ENCODE results near the gene SCAPER. TPM values are rescaled to one million over a fixed set of nuclear protein-coding genes. Genes with fewer than 3 reads are reported as not detected.

The SCAPER gene
- total and polyA plus RNA-seq, 2 of the 4 experiments (the other 2 are of a cell fraction), result 2.9 to 9.7 TPM

DNA sequence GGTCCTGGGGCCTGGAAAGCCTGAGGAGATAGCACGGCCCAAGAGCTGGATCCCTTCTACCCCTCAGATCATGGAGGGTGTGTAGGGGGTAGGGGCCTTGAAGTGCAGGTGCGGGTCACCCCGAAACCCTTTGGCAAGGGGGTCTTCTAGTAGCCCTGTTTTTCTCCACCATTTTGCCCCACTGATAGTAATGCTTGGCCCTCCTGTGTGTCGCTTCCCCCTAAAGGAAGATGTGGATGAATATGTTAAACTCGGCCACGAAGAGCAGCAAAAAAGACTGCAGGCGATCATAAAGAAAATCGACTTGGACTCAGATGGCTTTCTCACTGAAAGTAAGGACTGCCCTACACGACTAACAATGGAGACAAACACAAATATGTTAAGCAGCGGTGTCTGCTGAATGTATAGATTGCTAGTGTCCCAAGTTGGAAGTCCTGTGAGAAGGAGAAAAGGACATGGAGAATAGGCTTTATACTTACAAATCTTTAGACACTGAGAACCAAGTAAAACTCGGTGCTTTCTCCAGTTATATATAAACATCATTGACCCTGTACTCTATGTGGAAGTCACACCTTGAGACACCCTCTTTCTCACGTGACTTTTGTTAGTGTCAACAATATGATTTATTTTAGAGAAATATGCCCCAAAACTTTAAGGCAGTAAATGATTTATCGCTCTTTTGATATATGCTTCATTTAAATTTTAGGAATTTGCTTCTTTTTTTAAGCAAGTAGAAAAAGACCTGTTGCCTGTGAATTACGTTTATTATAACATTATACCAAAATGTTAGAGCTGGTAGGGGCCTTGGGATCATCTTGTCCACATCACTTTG is 27.2 kb upstream of the SCAPER start:
- Histone ChIP-seq H3K4me1 (ENCODE audit: control insufficient read depth, insufficient read depth, low read length) (0 out of 2 replicates have a peak, but pooled peaks cover 3% of the 10 kb centered on the region), H2AK9ac (replicated peaks; ENCODE audit: low read depth, low read length, poor library complexity) (peak overlapping the region; percentile 92), H3K9me1 (ENCODE audit: insufficient read depth, low read length) (no peaks in the 10 kb centered on the region), H3K4ac (ENCODE audit: low read depth, low read length) (peak overlapping the region; percentile 9), H4K8ac (ENCODE audit: low read depth in 2 of 2, low read length in 2 of 2) (peak overlapping the region; percentile 23 to 64; a peak in 3 of 4 replicates), H3K4me2 (ENCODE audit: low read depth, low read length) (peak overlapping the region; percentile 91), H4K20me1 (ENCODE audit: insufficient read depth, low read length) (no peaks in the 10 kb centered on the region), H4K91ac (ENCODE audit: insufficient read depth, low read depth, low read length) (no peak overlapping the region), H4K5ac (ENCODE audit: low read depth, low read length) (no peak overlapping the region), H3K79me1 (ENCODE audit: low read depth in 1 of 2, low read length in 2 of 2) (peaks cover 11 to 18% of the 10 kb centered on the region in 2 experiments), H2BK15ac (ENCODE audit: low read depth, low read length) (no peak overlapping the region), H2AK5ac (ENCODE audit: low read depth, low read length) (no peak overlapping the region), H3K23ac (ENCODE audit: low read depth, low read length) (peak overlapping the region; percentile 63), H3K9me3 (ENCODE audit: control insufficient read depth, insufficient read depth, low read length) (no peaks in the 10 kb centered on the region), H2BK120ac (ENCODE audit: low read depth, low read length) (0 out of 2 replicates have a peak overlapping the region, but pooled peaks have one; percentile 1), H2AFZ (replicated peaks; ENCODE audit: low read length, poor library complexity) (peak overlapping the region; percentile 99), H3K4me3 (ENCODE audit: insufficient read depth, low read depth, low read length) (peak overlapping the region; percentile 69), H2BK20ac (ENCODE audit: low read depth, low read length) (no peak overlapping the region), H3K56ac (ENCODE audit: extremely low read depth, insufficient read depth, low read length) (peak overlapping the region; percentile 8; the same call in 1 of the 2 replicates), H3K27me3 (ENCODE audit: control insufficient read depth, insufficient read depth, low read length) (no peaks in the 10 kb centered on the region), H2BK5ac (ENCODE audit: low read depth, low read length, poor library complexity, severe bottlenecking) (no peak overlapping the region), H3K14ac (replicated peaks; ENCODE audit: low read depth, low read length) (peak overlapping the region; percentile 48), H3K27ac (ENCODE audit: insufficient read depth, low read length) (peak overlapping the region; percentile 30), H3K18ac (ENCODE audit: low read depth, low read length) (no peak overlapping the region), H3K36me3 (ENCODE audit: control insufficient read depth, insufficient read depth, low read length) (peaks cover 7% of the 10 kb centered on the region), H3K9ac (ENCODE audit: low read depth, low read length) (peak overlapping the region; percentile 96)
- no CpG with 5 or more reads among the region's 14 CpGs for WGBS, 2 experiments (ENCODE audit: extremely low coverage in 2 of 2, insufficient read length in 1 of 2)
- no peak for TF ChIP-seq MAZ (IDR thresholded peaks at IDR 0.05; ENCODE audit: borderline replicate concordance, low read depth, low read length)
- TF ChIP-seq, protein P1, sequence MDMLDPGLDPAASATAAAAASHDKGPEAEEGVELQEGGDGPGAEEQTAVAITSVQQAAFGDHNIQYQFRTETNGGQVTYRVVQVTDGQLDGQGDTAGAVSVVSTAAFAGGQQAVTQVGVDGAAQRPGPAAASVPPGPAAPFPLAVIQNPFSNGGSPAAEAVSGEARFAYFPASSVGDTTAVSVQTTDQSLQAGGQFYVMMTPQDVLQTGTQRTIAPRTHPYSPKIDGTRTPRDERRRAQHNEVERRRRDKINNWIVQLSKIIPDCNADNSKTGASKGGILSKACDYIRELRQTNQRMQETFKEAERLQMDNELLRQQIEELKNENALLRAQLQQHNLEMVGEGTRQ (IDR thresholded peaks at IDR 0.05; ENCODE audit: low read depth, low read length), result peak; percentile 3; the same call in 1 of the 2 replicates
- dilution Hi-C loops (cut with HindIII; ENCODE audit: low sequenced_read_pairs, unreplicated experiment), result no loop called here
- ATAC-seq (ENCODE audit: low read depth) (no peak), DNase-seq (peak; percentile 6)
- in situ Hi-C loops (cut with MboI; ENCODE audit: low sequenced_read_pairs), result no loop called here
- ChIA-PET POLR2A (ENCODE audit: unreplicated experiment) (no interaction called here), CTCF (interaction anchor here (1.3 kb wide), 1 partner anchor 9 kb away, joined by 5 read pairs; no protein-coding TSS in a partner anchor)
- intact Hi-C loops (cut with micrococcal nuclease), result no loop called here
- BruUV-seq (replicated peaks), result TSS peak; percentile 48
